HG02981 (cell line): ENCODE measurements around the gene PDZD2.
"Not testable (repeated sequence)": the region's sequence is repeated elsewhere in the genome, so short reads cannot be mapped to it uniquely, and the experiment has no call there.

Experiments used
- ATAC-seq: cut with Tn5 transposase; IDR thresholded peaks from one replicate; pipeline ENCODE4 v1.9.1; 2021; ENCODE audit warnings: mild to moderate bottlenecking, moderate library complexity; ENCODE audit not compliant: unreplicated experiment

The PDZD2 gene

DNA sequence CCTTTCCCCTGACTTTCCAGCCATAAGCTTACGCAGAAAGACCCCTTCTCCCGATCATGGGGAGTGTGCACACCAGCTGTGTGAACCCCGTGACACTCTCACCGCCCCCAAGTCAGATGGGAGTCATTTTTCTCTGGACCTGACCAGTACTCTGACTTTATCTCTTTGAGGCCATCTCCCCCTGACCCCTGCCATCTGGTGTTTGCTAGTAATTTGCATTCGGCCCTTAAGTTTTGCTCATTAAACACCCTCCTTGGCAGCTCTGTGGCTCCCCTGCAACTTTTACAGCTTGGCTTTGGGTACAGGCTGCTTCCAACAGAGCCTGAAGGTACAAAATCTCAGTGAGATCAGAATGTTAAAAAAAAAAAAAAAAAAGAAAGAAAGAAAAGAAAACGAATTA, 43.9 kb downstream of the PDZD2 start:
- no peak for ATAC-seq

DNA sequence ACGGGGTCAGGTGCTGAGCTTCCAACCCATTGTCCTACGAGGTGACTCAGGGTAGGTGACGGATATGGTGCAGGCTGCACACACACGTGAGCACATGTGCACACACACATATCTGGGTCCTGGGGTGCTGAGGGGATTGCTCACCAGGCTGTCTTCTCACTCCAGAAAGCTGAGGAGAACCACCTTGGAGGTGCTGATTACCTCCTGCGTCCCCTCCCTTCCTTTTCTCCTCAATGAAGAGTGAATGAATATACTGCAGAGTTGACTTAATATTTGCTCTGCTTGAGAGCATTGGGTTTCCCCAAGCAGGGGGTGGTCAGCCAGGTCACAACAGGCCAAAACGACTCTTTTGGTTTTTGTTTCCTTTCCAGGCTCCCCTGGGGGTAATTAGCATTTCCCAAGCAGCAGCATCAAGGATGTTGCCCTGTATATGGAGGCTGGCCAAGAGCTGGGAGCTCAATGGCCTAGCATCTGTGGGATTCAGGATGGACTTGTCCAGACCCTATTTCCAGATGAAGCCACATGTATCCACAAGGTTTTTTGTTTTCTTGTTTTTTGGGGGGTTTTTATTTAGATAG, 49.7 kb downstream of the PDZD2 start:
- ATAC-seq = no peak

DNA sequence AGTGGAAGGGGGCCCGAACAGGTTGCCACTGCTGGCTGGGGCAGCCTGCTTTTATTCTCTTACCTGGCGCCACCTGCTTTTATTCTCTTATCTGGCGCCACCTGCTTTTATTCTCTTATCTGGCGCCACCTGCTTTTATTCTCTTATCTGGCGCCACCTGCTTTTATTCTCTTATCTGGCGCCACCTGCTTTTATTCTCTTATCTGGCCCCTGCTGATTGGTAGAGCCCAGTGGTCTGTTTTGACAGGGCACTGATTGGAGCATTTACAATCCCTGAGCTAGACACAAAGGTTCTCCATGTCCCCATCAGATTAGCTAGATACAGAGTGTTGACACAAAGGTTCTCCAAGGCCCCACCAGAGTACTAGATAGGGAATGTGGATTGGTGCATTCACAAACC, 52.5 kb downstream of the PDZD2 start:
- not testable (repeated sequence) for ATAC-seq

DNA sequence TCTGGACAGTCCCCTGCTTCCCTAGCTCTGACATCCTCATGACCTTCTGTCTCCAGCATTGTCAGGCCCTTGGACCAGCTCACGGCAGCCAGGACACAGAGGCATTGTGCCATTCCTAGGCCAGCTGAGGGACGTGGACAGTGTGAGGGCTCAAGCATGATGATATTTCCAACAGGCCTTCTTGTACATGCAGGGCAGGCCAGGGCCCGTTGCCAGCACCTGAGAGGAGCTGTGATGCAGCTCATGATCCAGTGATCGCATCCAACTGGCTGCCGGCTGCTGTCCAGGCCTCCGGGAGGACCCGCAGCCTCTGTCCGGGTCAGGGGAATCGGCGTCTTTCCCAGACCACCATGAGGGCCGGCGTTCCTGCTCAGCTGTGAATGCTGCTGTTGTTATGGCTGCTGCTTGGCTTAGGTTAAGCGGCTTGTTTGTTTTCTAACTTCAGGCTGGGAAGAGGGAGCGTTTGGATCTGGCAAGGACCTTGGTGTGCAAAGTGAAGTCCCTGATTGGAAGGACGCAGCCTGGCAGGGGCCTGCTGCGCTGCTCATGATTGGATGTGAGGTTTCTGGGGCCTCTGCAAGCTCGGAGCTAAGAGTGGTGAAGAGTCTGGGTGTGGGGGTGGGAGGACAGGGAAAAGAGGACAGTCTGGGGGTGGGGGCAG, 53.8 kb downstream of the PDZD2 start:
- ATAC-seq = no peak

DNA sequence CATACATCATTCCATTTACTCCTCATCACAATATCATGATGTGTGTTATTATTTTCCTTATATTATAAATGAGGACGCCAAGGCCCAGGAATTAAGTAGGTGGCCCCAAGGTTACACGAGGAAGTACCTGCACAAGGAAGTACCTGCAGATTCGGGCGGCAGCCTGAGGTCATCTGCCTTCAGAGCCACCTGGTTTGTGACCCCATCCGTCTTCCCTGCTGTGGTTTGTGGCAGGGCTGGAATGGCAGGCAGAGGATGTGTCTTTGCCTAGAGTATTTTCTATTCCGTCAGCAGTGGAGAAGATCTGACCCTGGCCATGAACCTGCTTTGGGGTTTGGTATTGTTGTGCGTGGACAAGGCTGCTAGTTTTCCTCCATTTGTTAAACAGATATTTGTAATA, 59.7 kb downstream of the PDZD2 start:
- ATAC-seq = no peak

DNA sequence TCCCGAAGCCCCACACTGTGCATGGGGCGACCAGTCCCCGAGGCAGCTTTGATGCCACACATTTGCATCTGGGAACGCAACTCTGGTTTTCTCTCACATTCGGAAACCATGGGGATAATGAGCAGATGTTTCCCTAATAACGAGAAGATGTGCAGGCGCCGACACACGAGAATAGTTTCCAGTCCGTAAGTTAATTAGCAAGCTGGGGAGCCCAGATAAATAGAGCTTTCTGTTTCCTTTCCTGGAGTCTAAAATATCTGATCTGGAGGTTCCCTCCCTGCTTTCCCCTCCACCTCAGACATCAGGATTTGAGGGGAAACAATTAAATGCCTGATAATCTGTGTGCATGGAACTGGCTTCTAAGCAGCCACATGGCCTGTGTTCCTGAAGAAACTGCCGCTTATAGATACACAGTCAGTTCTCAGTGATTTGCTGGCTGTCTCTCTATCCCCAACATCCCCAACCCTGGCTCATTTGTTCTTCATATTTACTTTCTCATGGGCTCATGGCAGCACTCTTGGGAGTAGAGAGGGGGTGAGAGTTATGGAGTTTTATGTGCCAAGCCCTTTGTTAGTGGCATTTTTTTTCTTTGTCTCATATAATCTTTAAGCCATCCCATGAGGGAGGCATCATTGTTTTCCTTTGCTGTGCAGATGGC, 62.8 kb downstream of the PDZD2 start:
- ATAC-seq = no peak

DNA sequence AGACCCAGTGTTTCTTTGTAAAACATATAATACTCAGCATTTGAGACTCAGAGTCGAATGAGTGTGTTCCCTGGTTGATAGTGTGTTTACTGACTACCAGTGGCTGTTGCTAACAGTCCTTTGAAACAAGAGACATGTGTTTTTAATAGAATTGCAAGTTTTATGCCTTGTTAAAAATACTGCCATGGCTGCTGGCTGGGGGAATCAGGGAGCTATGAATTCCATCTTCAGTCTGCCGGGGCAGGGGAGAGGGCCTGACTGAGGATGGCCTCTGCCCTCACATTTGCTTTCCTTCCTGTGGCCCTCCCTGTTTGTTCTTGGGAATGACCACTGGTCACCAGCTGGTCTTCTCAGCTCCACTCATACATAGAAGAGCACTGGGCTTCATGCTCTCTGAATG, 63.8 kb downstream of the PDZD2 start:
- ATAC-seq = no peak

DNA sequence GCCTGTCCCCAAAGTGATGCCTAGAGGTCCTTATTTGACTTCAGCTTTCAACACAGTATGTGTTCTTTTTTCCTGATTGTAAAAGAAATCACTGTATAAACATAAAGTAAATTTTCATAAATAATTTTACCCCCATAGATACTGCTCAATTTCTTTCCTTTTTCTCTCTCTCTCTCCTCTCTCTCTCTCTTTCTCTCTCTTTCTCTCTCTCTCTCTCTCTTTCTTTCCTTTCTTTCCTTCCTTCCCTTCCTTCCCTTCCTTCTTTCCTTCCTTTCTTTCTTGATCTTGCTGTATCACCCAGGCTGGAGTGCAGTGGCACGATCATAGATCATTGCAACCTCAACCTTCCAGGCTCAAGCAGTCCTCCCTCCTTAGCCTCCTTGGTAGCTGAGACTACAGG, 64.8 kb downstream of the PDZD2 start:
- ATAC-seq = no peak

DNA sequence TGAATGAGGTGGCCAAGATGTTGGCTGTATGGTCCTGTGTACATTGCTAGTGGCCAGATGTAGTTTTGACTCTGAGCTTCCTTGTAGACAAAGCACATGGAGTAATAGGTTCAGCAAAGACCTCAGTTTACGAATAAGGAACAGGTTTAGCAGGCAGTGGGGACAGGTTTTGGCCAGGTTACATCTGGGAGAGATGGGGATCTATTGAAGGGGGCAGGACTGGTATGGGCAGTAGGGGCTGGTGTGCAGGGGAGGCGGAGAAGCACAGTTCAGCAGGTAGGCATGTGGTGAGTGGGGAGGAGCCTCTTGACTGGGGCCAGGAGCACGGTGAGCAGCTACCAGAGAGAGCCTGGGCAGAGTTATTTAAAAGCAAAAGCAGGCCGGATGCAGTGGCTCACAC, 67.3 kb downstream of the PDZD2 start:
- no peak for ATAC-seq

DNA sequence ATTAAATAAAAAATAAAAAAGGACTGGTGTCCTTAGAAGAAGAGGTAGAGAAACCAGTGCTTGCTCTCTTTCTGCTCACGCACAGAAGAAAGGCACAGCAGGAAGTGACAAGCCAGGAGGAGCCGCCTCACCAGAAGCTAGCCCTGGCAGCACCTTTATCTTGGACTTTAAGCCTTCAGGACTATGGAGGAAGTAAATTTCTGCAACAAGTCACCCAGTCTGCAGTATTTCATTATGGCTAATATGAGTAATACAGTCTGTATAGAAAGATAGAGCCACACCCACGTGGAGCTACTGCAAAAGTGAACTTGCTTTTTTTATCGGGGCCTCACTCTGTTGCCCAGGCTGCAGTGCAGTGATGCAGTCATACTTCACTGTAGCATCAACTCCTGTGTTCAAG, 68.4 kb downstream of the PDZD2 start:
- no peak for ATAC-seq

DNA sequence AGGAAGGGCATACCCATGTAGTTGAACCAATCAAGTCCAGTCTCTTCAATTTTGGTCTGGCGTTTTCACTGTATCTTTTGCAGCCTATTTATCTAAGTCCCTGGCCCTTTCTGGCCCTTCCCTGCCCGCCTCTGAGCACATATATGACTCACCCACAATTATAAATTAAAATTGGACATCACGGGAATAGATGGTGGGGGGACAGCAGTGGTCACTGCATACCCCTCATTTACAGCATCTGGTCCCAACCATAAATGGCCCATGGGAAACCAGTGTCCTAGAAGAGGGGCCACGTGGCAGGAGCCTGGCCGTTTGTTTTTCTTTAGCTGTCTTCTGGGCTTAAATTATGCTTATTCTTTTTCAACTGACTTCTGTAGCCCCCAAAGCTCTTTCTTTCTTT, 69.2 kb downstream of the PDZD2 start:
- no peak for ATAC-seq

DNA sequence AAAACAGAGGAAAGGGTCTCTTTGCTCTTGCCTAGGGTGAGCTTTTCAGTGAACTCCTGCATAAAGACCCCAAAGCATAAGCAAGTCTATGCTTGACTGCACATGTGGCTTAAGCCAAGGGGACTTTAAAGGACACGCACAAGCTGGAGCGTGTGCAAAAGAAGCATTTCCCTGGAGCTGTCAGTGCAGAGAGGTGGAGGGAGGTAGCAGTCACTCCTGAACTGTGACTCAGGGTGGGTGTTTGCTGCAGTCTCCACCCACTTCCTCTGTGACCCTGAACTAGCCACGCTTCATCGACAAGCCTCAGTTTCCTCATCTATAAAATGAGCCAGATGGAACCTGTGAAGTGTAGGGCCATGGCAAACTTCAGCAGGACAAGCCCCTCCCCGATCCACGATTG, 72.4 kb downstream of the PDZD2 start:
- ATAC-seq = no peak

DNA sequence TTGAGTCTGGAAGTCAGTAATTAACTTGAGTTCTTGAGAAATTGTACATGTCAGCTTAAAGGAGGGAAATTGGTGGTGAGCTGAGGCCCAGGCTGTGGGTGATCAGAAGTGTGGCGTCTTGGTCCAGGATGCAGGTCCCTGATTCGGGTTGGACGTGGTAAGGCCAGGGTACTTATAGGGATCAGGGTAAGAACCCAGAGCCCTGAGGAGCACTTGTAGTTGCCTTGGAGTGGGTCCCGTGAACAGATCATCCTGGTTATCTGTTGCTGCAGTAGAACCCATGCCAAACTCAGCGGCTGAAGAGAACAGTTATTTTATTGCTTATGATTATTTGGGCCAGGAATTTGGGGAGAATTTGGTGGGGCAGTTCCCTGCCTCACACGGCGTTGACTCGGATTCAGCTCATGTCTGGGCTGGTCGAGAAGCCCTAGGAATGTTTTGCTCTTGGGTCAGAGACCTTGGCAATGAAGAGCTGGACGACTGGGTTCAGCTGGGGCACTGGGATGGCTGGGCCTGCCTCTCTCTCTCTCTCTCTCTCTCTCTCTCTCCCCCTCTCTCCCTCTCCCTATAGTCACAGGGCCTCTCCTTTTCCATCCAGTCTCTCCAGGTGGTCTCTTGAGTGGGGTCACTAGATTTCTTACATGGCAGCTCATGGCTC, 73.1 kb downstream of the PDZD2 start:
- no peak for ATAC-seq

DNA sequence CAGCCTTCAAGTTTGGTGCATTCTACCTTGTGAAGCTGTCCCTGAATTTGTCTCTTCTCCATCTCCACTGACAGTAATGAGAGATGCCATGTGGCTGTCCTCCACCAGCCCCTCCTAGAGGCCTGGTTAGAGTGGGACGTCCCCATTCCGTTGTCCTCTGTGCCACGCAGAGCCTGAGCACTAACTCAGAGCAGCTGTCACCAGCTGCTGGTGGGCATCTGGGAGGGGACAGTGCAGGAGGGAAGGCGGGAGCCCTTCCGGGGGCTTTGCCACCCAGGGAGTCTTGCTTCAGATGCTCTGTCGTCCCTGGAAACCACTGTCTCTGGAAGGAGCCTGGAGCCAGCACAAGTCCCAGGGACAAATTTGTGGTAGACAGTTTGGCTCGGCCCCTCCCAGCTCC, 78.6 kb downstream of the PDZD2 start:
- ATAC-seq = no peak

DNA sequence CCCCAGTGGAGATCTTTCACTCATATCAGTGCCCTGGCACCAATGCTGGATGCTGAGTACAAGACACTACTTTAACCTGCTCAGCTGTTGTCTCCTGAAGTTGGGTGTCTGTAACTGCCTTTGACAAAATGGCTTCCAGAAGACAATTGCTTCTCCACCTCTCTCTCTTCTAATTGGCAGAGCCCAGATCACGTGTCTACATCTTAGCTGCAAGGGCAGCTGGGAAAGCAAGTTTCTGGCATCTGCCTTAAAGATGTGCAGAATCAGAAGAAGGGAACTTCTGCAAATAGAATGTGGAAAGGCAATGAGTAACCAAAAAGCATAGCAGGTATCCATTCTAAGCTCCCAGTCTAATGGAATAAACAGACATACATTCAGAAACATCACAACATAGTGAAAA, 81.1 kb downstream of the PDZD2 start:
- ATAC-seq = no peak

DNA sequence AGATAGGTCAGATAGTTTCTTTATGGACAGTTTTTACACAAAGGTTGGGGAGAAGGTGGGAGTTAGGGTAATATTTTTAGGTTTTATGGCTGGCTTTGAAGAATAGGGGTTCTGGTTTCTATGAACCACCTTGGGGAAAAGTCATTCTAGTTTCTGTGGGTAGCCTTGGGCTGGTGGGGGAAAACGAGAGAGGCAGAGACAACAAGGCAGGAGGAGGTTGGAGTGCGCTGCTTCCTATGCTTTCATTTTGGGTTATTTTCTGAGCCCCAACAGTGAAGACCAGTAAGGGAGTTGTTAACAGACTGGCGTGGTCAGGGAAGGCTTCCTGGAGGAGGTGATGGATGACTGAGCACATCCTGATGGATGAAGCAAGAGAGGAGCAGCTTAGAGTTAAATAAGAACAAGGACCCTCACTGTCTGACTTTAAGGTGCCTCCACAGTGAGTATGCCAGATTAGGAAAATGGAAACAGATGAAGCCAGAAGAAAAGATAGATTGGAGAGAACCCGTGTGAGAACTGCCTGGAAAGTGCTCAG, 81.9 kb downstream of the PDZD2 start:
- ATAC-seq = no peak

DNA sequence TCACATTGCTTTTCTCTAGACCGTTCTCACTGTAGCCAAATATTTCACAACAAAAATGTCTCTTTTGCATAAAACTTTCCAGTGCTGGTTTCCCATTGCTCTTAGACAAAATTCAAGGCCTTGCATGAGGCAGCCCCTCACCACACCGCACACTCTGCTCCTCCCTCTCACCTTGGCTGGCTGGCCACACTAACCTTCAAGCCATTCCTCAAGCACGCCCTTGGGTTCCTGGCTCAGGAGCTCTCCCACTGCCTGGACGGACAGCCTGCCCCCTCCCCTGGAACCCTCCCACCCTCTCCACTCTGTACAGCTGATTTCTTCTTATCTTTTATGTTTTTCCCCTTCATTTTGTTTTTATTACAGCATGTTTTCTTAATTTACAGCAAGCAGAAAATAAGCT, 83.2 kb downstream of the PDZD2 start:
- no peak for ATAC-seq

DNA sequence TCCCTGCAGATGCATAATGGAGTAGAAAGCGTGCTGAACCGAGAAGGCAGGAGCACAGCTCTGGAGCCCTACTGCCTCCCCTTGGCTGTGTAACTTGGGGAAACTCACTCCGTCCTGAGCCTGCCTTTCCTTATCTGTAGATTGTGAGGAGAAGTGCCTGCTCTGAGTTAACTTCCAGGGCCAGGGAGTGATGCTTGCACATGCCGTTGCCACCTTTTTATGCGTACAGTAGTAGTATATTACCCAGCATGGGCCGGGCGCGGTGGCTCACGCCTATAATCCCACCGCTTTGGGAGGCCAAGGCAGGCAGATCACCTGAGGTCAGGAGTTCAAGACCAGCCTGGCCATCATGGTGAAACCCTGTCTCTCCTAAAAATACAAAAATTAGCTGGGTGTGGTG, 87.1 kb downstream of the PDZD2 start:
- ATAC-seq = no peak

DNA sequence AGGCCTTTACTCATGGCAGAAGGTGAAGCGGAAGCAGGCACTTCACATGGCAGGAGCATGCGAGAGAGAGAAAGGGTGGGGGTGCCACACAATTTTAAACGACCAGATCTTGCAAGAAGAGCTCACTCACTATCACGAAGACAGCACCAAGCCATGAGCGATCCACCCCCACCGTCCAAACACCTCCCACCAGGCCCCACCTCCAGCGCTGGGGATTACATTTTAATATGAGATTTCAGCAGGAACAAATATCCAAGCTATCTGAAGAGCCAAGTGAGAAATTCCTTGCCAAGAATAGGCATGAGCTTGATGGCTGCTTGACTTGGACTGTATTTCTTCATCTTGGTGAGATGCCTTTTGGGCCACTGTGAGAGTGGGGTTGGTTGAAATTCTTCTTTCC, 88.0 kb downstream of the PDZD2 start:
- no peak for ATAC-seq

DNA sequence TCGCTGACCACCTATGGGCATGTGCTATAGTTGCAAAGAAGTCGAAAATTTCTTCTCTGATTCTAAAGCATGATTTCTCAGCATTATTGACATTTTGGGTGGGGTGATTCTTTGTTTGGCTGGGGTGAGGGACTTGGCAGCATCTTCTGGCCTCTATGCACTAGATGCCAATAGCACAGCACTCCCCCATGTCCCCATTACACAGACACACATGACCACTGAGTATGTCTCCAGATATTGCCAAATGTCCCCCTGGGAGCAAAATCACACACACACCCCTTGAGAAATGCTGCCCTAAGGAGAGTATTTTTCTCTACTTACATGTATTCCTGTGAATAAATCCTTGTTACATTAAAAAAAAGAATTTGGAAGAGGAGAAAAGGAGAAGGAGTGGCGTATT, 89.1 kb downstream of the PDZD2 start:
- no peak for ATAC-seq

DNA sequence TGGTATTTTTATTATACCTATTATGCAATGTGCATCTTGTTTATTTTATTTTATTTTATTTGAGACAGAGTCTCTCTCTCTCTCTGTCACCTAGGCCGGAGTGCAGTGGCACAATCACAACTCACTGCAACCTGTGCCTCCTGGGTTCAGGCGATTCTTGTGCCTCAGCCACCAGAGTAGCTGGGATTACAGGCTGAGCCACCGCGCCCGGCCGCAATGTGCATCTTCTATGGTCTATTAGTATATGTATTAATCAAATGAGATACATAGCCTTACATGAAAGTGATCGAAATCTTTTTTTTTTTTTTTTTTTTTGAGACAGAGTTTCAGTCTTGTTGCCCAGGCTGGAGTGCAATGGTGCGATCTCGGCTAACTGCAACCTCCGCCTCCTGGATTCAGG, 89.9 kb downstream of the PDZD2 start:
- not testable (repeated sequence) for ATAC-seq

DNA sequence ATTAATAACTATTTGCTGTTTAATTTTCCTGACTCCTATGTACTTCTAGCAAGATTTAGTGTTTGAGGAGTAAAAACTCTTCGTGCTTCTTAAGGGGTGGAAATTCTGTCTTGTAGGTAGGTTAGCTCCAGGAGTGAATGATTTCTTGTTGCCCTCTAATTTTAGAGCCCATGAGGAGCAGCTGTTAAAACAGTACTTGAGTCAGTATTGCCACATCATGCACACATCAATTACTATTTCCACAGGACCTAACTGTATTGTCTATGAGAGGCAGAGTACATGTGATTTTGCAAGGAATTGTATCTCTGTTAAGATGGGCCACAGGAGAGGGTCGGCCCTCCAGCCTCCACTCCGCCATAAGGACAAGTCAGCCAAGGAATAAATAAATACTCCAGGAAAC, 91.2 kb downstream of the PDZD2 start:
- ATAC-seq = no peak
